GM21423 (cell line): Measurements from ENCODE around the gene DPEP2.
"Not testable (repeated sequence)": the region's sequence is repeated elsewhere in the genome, so short reads cannot be mapped to it uniquely, and the experiment has no call there.

Source experiments
- ATAC-seq: cut with Tn5 transposase; IDR thresholded peaks from one replicate; pipeline ENCODE4 v1.9.1; 2021; ENCODE audit warnings: mild to moderate bottlenecking, moderate library complexity; ENCODE audit not compliant: unreplicated experiment

DPEP2 gene

DNA sequence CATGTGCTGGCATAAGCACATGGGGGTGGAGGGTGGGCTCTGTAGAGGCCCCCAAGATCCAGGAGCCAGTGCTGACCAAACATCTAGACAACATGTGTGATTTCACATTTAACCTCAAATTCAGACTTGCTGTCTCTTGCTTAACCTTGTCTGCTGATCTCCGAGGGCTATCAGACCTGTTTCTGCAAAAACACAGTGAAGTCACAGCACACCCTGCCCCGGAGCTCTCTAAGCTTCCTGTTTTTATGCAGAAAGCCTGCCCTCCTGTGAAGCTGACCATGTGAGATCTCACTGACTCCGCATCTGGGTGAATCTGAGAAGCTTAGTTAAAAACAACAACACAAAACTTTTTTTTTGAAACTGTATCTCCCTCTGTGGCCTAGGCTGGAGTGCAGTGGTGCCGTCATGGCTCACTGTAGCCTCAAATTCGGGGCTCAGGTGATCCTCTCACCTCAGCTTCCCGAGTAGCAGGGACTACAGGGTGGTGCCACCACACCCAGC is 6.6 kb upstream of the DPEP2 start:
- ATAC-seq: no peak

DNA sequence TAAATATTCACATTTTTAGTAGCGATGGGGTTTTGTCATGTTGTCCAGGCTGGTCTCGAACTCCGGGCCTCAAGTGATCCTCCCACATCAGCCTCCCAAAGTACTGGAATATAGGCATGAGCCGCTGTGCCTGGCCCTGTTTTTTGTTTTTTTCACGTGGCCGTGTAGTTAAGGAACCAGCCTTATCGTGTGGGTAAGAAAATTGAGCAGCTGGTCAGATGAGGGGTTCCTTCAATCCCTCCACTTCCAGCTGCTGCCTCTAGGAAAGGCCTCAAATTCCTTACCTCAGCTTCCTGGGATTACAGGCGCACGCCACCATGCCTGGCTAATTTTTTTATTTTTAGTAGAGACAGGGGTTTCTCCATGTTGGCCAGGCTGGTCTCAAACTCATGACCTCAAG is 5.9 kb upstream of the DPEP2 start:
- no peak for ATAC-seq

DNA sequence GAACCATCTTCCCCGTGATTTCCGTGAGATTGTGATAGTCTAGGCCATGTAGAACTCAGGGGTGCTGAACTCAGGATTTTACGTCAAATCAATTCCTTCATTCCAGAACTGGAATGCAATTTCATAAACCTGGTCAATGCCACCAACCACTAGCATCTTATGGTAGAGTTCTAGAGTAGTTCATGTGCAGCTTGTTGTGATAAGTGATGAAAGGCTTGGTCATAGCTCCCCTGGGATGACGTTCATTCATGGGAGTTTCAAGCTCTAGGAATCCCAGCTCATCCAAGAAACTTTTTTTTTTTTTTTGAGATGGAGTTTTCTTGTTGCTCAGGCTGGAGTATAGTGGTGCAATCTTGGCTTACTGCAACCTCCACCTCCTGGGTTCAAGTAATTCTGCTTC is 3.7 kb upstream of the DPEP2 start:
- no peak for ATAC-seq

DNA sequence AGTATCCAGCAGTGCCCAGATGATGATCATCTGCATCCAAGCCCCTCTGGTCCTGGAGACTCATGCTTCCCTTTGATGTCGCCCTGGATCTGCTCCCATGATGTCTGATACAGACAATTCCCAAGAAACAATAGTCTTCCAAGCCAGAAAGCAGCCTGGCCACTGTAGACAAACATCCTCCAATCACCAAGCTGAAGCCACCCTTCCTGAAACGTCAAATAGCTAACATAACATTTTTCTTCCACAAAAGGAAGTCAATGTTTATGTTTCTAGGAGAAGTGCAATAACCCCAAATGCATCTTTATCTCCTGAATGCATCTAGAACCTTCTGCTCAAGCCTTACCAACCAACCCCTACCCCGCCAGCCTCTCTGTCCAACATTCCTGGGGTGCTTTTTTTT is 1.2 kb upstream of the DPEP2 start:
- no peak for ATAC-seq

DNA sequence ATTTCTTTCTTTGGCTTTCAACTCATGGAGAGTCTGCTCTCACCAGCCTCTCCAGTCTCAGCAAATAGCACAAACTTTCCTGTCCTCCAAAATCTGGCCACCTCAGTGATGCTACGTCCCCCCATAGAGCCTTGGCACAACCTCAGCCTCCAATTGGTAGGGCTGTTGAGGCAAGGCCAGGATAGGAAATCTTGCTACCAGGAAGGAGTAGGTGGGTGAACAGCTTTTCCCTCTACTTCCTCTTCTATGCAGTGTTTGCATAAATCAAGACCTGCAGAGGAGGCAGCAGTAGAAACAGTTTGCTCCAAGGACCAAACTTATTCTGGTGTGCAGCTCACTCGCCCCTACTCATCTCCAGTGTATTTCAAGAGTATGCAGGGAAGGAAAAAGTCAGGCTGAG is 701 bp upstream of the DPEP2 start:
- ATAC-seq: no peak

DNA sequence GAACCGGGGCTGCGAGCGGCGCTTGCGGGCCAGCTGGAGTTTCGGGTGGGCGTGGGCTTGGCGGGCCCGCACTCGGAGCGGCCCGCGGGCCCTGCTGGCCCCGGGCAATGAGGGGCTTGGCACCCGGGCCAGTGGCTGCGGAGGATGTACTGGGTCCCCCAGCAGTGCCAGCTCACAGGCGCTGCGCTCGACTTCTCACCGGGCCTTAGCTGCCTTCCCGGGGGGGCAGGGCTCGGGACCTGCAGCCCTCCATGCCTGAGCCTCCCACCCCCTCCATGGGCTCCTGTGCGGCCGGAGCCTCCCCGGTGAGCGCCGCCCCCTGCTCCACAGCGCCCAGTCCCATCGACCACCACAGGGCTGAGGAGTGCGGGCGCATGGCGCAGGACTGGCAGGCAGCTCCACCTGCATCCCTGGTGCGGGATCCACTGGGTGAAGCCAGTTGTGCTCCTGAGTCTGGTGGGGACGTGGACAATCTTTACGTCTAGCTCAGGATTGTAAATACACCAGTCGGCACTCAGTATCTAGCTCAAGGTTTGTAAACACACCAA is 979 bp downstream of the DPEP2 start:
- ATAC-seq: not testable (repeated sequence)

- no peak for ATAC-seq
Observed at GRCh38 chr16:67996666-67997065, 2.6 kb downstream of the DPEP2 start.

DNA sequence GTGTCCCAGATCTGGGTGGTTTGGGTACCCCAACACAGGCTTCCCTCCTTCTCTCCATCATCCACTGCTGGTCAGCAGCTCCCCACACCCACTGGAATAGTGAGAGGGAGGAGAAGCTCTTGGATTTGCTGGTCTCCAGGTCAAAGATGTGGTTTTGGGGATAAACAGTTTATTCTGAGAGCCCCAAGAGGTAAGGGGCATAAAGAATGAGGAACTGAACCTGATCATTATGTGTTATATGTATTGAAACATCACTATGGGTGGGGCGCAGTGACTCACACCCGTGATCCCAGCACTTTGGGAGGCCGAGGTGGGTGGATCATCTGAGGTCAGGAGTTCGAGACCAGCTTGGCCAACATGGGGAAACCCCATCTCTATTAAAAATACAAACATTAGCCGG is 3.9 kb downstream of the DPEP2 start:
- ATAC-seq: no peak

GRCh38 chr16:67994040-67994408 is 5.3 kb downstream of the DPEP2 start:
- not testable (repeated sequence) for ATAC-seq

- peak; percentile 73 for ATAC-seq
Observed at GRCh38 chr16:67993207-67994039, 5.9 kb downstream of the DPEP2 start.

DNA sequence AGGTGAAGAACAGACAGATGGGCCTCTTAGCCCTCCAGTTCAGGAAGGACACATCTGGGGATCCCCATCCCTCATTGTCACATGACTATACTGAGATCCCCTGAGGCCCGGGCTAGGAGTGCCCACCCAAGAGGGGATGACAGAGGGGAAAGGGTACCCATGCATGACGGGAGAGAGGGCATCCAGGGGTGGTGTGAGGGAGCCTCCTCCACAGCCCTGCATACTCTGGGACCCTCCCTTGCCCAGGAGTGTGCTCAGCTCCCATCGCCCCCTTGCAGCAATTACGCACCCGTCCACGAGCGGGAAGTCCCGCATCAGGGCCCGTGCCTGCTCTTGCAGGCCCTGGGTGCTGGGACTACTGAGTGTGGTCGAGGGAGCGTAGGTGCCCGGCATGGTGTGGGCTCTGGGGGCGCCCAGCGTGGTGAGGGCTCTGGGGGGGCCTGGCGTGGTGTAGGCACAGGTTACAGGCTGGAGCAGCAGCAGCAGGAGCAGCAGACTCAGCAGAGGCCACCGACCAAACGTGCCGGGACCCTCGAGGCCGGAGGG is 6.5 kb downstream of the DPEP2 start:
- no peak for ATAC-seq

GRCh38 chr16:67990018-67990386 is 9.3 kb downstream of the DPEP2 start:
- ATAC-seq: no peak

GRCh38 chr16:67989322-67990017 is 9.8 kb downstream of the DPEP2 start:
- no peak for ATAC-seq

GRCh38 chr16:67988675-67989074 is 10.6 kb downstream of the DPEP2 start:
- ATAC-seq: no peak

- no peak for ATAC-seq
Observed at GRCh38 chr16:67987460-67988160, 11.7 kb downstream of the DPEP2 start.

DNA sequence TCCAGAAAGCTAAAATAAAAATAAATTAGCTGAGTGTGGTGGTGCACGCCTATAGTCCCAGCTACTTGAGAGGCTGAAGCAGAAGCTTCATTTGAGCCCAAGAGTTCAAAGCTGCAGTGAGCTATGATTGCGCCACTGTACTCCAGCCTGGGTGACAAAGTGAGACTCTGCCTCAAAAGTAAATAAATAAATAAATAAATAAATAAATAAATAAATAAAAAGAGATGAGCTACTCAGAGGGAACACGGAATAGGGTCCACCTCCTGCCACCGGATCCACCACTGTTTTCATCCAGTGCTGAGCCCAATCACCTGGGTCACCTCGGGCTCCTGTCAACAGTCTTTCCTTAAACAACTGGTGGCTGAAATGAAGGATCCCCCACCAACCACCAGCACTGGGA is 12.3 kb downstream of the DPEP2 start:
- ATAC-seq: no peak

DNA sequence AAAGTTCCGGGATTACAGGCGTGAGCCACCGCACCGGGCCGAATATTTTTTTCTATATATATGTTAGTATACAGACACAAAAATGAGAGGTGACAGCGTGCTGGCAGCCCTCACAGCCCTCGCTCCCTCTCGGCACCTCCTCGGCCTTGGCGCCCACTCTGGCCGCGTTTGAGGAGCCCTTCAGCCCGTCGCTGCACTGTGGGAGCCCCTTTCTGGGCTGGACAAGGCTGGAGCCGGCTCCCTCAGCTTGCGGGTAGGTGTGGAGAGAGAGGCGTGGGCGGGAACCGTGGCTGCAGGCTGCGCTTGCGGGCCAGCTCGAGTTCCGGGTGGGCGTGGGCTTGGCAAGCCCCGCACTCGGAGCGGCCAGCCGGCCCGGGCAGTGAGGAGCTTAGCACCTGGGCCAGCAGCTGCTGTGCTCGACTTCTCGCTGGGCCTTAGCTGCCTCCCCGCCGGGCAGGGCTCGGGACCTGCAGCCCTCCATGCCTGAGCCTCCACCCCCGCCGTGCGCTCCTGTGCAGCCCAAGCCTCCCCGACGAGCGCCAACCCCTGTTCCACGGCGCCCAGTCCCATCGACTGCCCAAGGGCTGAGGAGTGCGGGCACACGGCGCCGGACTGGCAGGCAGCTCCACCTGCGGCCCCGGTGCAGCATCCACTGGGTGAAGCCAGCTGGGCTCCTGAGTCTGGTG is 17.1 kb downstream of the DPEP2 start:
- no peak for ATAC-seq

GRCh38 chr16:67979955-67980678 is 19.2 kb downstream of the DPEP2 start, which contains the start of gene DPEP3:
DPEP3 (minus strand) TSS chr16:67980499; CDS start chr16:67980380, 119 bp downstream.
- no peak for ATAC-seq

GRCh38 chr16:67977469-67978227 is 21.6 kb downstream of the DPEP2 start:
- ATAC-seq: no peak
